H1 (cell line): ENCODE measurements around the gene GABRR1. TPM values are rescaled to one million over a fixed set of nuclear protein-coding genes. Genes with fewer than 3 reads are reported as not detected.

Experiments used
- ASH2L ChIP-seq: fragments of 200-600, 300-600 bp; sonication (generic); IDR thresholded peaks from one replicate; pipeline ENCODE4 v1.7.1; 2017; ENCODE audit warnings: low read length
- CHD1 ChIP-seq: IDR thresholded peaks from 2 replicates; pipeline ENCODE4 v1.6.1; 2012; ENCODE audit warnings: low read depth, low read length, improper control_type of control experiment
- HDAC6 ChIP-seq: IDR thresholded peaks from one replicate; pipeline ENCODE4 v1.7.1; 2012; ENCODE audit warnings: low read depth, mild to moderate bottlenecking, inconsistent platforms, low read length, moderate library complexity
- JUND ChIP-seq: IDR thresholded peaks from 2 replicates; pipeline ENCODE4 v1.6.1; 2011; ENCODE audit warnings: mild to moderate bottlenecking, improper control_type of control experiment, low read length
- KDM1A ChIP-seq: fragments of 200-600, 300-600 bp; sonication (generic); IDR thresholded peaks from 2 replicates; pipeline ENCODE4 v1.7.1; 2016; ENCODE audit warnings: mild to moderate bottlenecking, low read length, borderline replicate concordance
- KDM5A ChIP-seq: fragments of 200-600 bp; IDR thresholded peaks from 2 replicates; pipeline ENCODE4 v1.7.1; 2012; ENCODE audit warnings: mild to moderate bottlenecking, low read length, inconsistent platforms, mixed read lengths
- MAFK ChIP-seq: IDR thresholded peaks from 2 replicates; pipeline ENCODE4 v1.6.1; 2012; ENCODE audit warnings: low read depth, mild to moderate bottlenecking, improper control_type of control experiment, low read length
- PHF8 ChIP-seq: fragments of 200-600 bp; sonication (generic); conservative IDR thresholded peaks from 2 replicates; pipeline ENCODE4 v1.7.1; 2012; ENCODE audit warnings: low read depth, mild to moderate bottlenecking, inconsistent platforms, low read length, moderate library complexity
- POU5F1 ChIP-seq: IDR thresholded peaks from 2 replicates; pipeline ENCODE4 v1.6.1; 2011; ENCODE audit warnings: low read depth, mild to moderate bottlenecking, low read length, moderate library complexity
- RAD21 ChIP-seq, 2 experiments: IDR thresholded peaks in 1 of 2; conservative IDR thresholded peaks in 1 of 2; 2 replicates each; pipeline ENCODE4 v1.6.1; 2011; ENCODE audit warnings: low read depth in 2 of 2, low read length in 2 of 2, improper control_type of control experiment in 1 of 2, inconsistent platforms in 1 of 2, mild to moderate bottlenecking in 1 of 2, moderate library complexity in 1 of 2
- RFX5 ChIP-seq: IDR thresholded peaks from 2 replicates; pipeline ENCODE4 v1.6.1; 2011; ENCODE audit warnings: low read depth, low read length, improper control_type of control experiment, borderline replicate concordance
- RXRA ChIP-seq: IDR thresholded peaks from 2 replicates; pipeline ENCODE4 v1.6.1; 2011; ENCODE audit warnings: low read depth, mild to moderate bottlenecking, low read length, moderate library complexity; ENCODE audit not compliant: insufficient read depth
- SAP30 ChIP-seq: fragments of 300-600 bp; sonication (generic); IDR thresholded peaks from 2 replicates; pipeline ENCODE4 v1.7.1; 2012; ENCODE audit warnings: low read length, moderate library complexity, mild to moderate bottlenecking, inconsistent platforms; ENCODE audit not compliant: insufficient read depth, insufficient replicate concordance
- SIRT6 ChIP-seq: IDR thresholded peaks from one replicate; pipeline ENCODE4 v1.7.1; 2012; ENCODE audit warnings: low read length, inconsistent platforms
- SP1 ChIP-seq: IDR thresholded peaks from 2 replicates; pipeline ENCODE4 v1.6.1; 2011; ENCODE audit warnings: low read depth, low read length
- SP2 ChIP-seq: IDR thresholded peaks from 2 replicates; pipeline ENCODE4 v1.6.1; 2012; ENCODE audit warnings: mild to moderate bottlenecking, low read length, inconsistent platforms
- SP4 ChIP-seq: IDR thresholded peaks from 2 replicates; pipeline ENCODE4 v1.6.1; 2012; ENCODE audit warnings: low read length, inconsistent platforms
- TAF1 ChIP-seq: IDR thresholded peaks from 2 replicates; pipeline ENCODE4 v1.6.1; 2011; ENCODE audit warnings: mild to moderate bottlenecking, low read depth, low read length
- TAF7 ChIP-seq: optimal IDR thresholded peaks from 2 replicates; pipeline ENCODE3; 2011; ENCODE audit warnings: low read depth, mild to moderate bottlenecking, inconsistent platforms, low read length, moderate library complexity, borderline replicate concordance
- polyA plus RNA-seq, 7 experiments: library from polyadenylated mRNA; depleted of rRNA in 3 of 7; stranded (reverse) in 5 of 7; unstranded in 2 of 7; fragments of >200 nt in 5 of 7; fragments of 200-250 nt in 2 of 7; gene quantifications; 1 replicate in 5 of 7; 2 replicates in 1 of 7; 4 replicates in 1 of 7; pipeline versions ENCODE4 v1.2.1 to v1.2.3, GENCODE V29; 2011 to 2013; ENCODE audit warnings: missing spikeins in 2 of 7, mixed read lengths in 2 of 7
- total RNA-seq: library from RNA; stranded (reverse); fragmentation: NEBNext Ultra II Directional; extraction: Animal tissue kit (Norgen Biotek cat#: 25700); gene quantifications from 2 replicates; pipeline ENCODE4 v1.2.1, GENCODE V29; 2021
- TF ChIP-seq, protein P1 (sequence below): IDR thresholded peaks from 2 replicates; pipeline ENCODE4 v1.6.1; 2012; ENCODE audit warnings: low read length, inconsistent platforms
- TF ChIP-seq, protein P2 (sequence below), 3 experiments: IDR thresholded peaks; 1 replicate in 2 of 3; 2 replicates in 1 of 3; pipeline versions ENCODE4 v1.5.1 to v1.6.1; 2011; ENCODE audit warnings: low read length in 3 of 3, mild to moderate bottlenecking in 3 of 3, inconsistent platforms in 2 of 3, low read depth in 1 of 3, moderate library complexity in 1 of 3; ENCODE audit not compliant: insufficient read depth in 1 of 3; ENCODE audit errors: control extremely low read depth in 1 of 3

Gene GABRR1
- total and polyA plus RNA-seq, 2 of the 8 experiments (the other 6 are each of a cell fraction or from before 2014, with no cell fraction given) = 0.60 to 0.63 TPM

DNA sequence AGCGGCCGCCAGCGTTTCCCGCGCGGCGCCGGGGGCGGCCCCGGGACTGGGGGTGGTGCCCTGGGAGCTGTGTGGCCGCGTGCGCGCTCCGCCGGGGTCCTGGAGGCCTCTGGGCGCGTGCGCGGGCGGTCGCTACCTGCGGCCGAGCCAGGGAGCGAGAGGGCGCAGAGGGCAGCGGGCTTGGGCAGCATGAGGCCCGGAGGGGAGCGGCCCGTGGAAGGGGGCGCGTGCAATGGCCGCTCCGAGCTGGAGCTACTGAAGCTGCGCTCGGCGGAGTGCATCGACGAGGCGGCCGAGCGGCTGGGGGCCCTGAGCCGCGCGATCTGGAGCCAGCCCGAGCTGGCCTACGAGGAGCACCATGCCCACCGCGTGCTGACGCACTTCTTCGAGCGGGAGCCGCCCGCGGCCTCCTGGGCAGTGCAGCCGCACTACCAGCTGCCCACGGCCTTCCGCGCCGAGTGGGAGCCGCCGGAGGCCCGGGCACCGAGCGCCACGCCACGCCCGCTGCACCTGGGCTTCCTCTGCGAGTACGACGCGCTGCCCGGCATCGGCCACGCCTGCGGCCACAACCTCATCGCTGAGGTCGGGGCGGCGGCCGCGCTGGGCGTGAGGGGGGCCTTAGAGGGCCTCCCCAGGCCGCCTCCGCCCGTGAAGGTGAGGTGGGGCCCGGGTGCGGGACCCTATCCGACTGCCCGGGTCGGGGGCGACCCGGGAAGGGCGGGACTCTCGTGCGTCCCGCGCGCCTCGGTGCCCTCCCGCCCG lies 71.0 kb downstream of the GABRR1 start, which contains the start of gene PM20D2 (continued):
- TF ChIP-seq TAF7 = no peak
- TF ChIP-seq TAF1 = peak; percentile 62
- no peak for TF ChIP-seq CHD1
- no peak for TF ChIP-seq SIRT6
- no peak for TF ChIP-seq SP2
- no peak for TF ChIP-seq HDAC6
- TF ChIP-seq MAFK = no peak
- peak; percentile 89 for TF ChIP-seq ASH2L
- TF ChIP-seq JUND = no peak
- no peak for TF ChIP-seq SP1
- no peak for TF ChIP-seq SP4
- no peak for TF ChIP-seq RAD21 (IDR thresholded peaks at IDR 0.05 in 1 of 2, conservative IDR thresholded peaks at IDR 0.05 in 1 of 2; ENCODE audit: low read depth in 2 of 2, low read length in 2 of 2)
- TF ChIP-seq KDM5A = no peak
- TF ChIP-seq RFX5 = no peak
- no peak for TF ChIP-seq SAP30
- TF ChIP-seq, protein P1, sequence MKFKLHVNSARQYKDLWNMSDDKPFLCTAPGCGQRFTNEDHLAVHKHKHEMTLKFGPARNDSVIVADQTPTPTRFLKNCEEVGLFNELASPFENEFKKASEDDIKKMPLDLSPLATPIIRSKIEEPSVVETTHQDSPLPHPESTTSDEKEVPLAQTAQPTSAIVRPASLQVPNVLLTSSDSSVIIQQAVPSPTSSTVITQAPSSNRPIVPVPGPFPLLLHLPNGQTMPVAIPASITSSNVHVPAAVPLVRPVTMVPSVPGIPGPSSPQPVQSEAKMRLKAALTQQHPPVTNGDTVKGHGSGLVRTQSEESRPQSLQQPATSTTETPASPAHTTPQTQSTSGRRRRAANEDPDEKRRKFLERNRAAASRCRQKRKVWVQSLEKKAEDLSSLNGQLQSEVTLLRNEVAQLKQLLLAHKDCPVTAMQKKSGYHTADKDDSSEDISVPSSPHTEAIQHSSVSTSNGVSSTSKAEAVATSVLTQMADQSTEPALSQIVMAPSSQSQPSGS = no peak
- TF ChIP-seq, protein P2, sequence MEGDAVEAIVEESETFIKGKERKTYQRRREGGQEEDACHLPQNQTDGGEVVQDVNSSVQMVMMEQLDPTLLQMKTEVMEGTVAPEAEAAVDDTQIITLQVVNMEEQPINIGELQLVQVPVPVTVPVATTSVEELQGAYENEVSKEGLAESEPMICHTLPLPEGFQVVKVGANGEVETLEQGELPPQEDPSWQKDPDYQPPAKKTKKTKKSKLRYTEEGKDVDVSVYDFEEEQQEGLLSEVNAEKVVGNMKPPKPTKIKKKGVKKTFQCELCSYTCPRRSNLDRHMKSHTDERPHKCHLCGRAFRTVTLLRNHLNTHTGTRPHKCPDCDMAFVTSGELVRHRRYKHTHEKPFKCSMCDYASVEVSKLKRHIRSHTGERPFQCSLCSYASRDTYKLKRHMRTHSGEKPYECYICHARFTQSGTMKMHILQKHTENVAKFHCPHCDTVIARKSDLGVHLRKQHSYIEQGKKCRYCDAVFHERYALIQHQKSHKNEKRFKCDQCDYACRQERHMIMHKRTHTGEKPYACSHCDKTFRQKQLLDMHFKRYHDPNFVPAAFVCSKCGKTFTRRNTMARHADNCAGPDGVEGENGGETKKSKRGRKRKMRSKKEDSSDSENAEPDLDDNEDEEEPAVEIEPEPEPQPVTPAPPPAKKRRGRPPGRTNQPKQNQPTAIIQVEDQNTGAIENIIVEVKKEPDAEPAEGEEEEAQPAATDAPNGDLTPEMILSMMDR (IDR thresholded peaks at IDR 0.05; ENCODE audit: control extremely low read depth in 1 of 3, insufficient read depth in 1 of 3, low read depth in 1 of 3, low read length in 3 of 3) = no peak
- no peak for TF ChIP-seq RXRA
- TF ChIP-seq PHF8 = peak; percentile 63; the same call in 1 of the 2 replicates
- TF ChIP-seq KDM1A = no peak
- TF ChIP-seq POU5F1 = no peak
